Right atrium auricular region (tissue), 2 donors: ENCODE data around the gene SIPA1L3. TPM values are rescaled to one million over a fixed set of nuclear protein-coding genes. Genes with fewer than 3 reads are reported as not detected.

Experiments used
- DNase-seq: peaks from one replicate; pipeline ENCODE4 v3.0.0-alpha.2; 2019; ENCODE audit warnings: low spot score
- H3K27ac ChIP-seq, 2 donors: fragments of 200-600 bp; sonication (generic); 1 replicate in 1 of 2; 2 replicates in 1 of 2; pipeline ENCODE4 v1.5.1; 2016 to 2019
- H3K27me3 ChIP-seq, 2 donors: fragments of 200-600 bp; sonication (generic); one replicate each; pipeline versions ENCODE4 v1.5.1 to v1.6.0; 2017 to 2019
- H3K36me3 ChIP-seq: fragments of 200-600 bp; sonication (generic); one replicate; pipeline ENCODE4 v1.5.1; 2016
- H3K4me1 ChIP-seq, 2 donors: fragments of 200-600 bp; sonication (generic); one replicate each; pipeline versions ENCODE4 v1.5.1 to v1.6.0; 2017 to 2019
- H3K4me3 ChIP-seq, 2 donors: fragments of 200-600 bp; sonication (generic); 1 replicate in 1 of 2; 2 replicates in 1 of 2; pipeline ENCODE4 v1.5.1; 2017 to 2019; ENCODE audit warnings: mild to moderate bottlenecking in 1 of 2, moderate library complexity in 1 of 2
- H3K9me3 ChIP-seq, 2 donors: fragments of 200-600 bp; sonication (generic); one replicate each; pipeline ENCODE4 v1.5.1; 2019
- CTCF ChIP-seq, 2 donors: fragments of 200-600 bp; sonication (generic); IDR thresholded peaks; one replicate each; pipeline ENCODE4 v1.5.1; 2019; ENCODE audit warnings: antibody characterized with exemption in 2 of 2
- total RNA-seq, 2 donors: library from RNA; depleted of rRNA; stranded (reverse); fragments of >200 nt; gene quantifications; one replicate each; pipeline ENCODE4 v1.1.0, GENCODE V29; 2016

The SIPA1L3 gene
- total RNA-seq, 2 donors from 2014 or later: 10.7 to 19.6 TPM

GRCh38 chr19:38018694-38019395 is 111.8 kb downstream of the SIPA1L3 start:
- peaks cover 0 to 13% of the 10 kb centered on the region in 2 donors for H3K4me1 ChIP-seq
- no peaks in the 10 kb centered on the region for H3K9me3 ChIP-seq
- H3K27ac ChIP-seq: no peak overlapping the region
- TF ChIP-seq CTCF (IDR thresholded peaks at IDR 0.05): no peak
- H3K36me3 ChIP-seq: no peaks in the 10 kb centered on the region
- no peaks in the 10 kb centered on the region for H3K27me3 ChIP-seq
- no peak overlapping the region for H3K4me3 ChIP-seq
- no peak for DNase-seq

DNA sequence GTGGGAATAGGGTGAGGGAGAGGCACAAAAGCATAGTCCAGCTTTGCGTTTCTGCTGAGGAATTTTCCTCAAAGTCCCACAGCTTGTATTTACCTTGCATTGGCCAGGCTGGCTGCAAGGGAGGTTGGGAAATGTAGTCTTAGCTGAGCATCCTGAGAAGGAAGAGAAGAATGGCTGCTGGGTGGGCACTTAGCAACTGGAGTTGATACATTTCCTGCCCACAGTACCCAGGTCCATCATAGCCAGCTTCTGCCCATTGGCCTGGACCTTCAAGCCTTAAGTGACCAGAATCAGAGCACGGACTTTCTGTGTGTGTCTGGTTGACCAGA is 112.4 kb downstream of the SIPA1L3 start:
- Histone ChIP-seq H3K4me3 (no peak overlapping the region), H3K9me3 (no peaks in the 10 kb centered on the region), H3K27ac (no peak overlapping the region), H3K36me3 (no peaks in the 10 kb centered on the region), H3K4me1 (peaks cover 0 to 16% of the 10 kb centered on the region in 2 donors), H3K27me3 (no peaks in the 10 kb centered on the region)
- no peak for TF ChIP-seq CTCF (IDR thresholded peaks at IDR 0.05)
- no peak for DNase-seq

DNA sequence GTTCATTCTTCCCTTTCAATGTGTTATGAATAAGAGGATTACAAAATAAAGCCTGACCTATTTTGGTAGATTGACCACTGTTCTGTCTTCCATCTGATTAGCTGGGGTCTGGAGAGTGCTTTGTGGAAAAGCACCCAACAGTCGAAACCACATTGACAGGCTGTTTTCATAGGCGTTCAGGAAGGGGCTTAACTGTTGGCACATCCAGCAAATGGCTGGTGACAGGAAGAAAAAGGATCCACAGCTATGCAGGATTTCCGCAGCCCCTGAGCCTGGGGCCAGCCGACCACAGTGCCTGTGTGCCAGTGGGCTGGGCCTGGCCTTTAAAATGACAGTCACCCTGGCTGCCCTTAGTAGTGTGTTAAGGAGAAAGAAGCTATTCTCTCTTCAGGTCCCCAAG is 113.3 kb downstream of the SIPA1L3 start:
- Histone ChIP-seq H3K27ac (no peak overlapping the region), H3K27me3 (no peaks in the 10 kb centered on the region), H3K4me3 (no peak overlapping the region), H3K9me3 (no peaks in the 10 kb centered on the region), H3K36me3 (no peaks in the 10 kb centered on the region), H3K4me1 (peaks cover 0 to 16% of the 10 kb centered on the region in 2 donors)
- no peak for TF ChIP-seq CTCF (IDR thresholded peaks at IDR 0.05)
- DNase-seq: no peak

- H3K27ac ChIP-seq: no peak overlapping the region
- TF ChIP-seq CTCF (IDR thresholded peaks at IDR 0.05): no peak
- DNase-seq: no peak
- H3K27me3 ChIP-seq: no peaks in the 10 kb centered on the region
- peaks cover 0 to 16% of the 10 kb centered on the region in 2 donors for H3K4me1 ChIP-seq
- H3K4me3 ChIP-seq: no peak overlapping the region
- H3K36me3 ChIP-seq: no peaks in the 10 kb centered on the region
- H3K9me3 ChIP-seq: no peaks in the 10 kb centered on the region
Observed at GRCh38 chr19:38021352-38021751, 114.3 kb downstream of the SIPA1L3 start.

DNA sequence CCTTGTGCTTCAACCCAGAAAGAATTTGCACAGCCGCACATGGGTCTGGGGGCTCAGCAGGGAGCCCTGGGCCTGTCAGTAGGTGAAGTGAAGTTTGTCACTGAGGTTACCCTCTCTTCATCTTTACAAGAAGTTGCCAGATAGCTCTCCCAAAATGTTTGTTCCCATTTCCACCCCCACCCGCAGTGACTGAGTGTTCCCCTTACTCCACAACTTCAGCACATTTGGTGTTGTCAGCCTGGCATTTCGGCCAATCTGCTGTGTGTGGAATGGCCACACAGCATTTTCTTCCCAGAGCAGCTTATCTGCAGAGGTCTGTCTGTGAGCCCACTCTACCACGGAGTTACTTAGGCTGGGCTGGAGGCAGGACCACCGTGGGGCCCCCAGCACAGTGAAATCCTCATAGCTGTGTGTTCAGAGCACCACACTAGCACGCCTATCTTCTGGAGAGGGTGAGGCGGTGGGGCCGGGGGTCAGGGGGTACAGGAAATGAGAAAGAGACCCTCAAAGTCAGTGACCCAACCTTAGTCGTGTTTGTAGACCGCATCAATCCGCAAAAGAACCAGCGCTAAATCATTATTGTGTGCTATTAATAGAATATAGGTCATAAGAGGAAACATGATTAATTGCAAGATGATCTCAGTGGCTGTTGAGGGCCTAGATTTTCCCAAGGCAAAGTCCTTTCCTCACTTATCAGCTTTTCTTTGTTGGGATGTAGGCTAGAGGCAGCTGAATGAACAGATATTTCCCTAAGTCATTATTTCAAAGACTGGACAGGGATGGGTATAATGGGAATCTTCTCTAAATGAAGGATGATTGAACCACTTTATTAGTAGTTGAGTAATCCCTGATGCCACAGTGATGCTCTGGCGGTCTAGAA is 116.0 kb downstream of the SIPA1L3 start:
- Histone ChIP-seq H3K27ac (no peak overlapping the region), H3K4me1 (peaks cover 0 to 16% of the 10 kb centered on the region in 2 donors), H3K9me3 (no peaks in the 10 kb centered on the region), H3K27me3 (no peaks in the 10 kb centered on the region), H3K36me3 (no peaks in the 10 kb centered on the region), H3K4me3 (no peak overlapping the region)
- TF ChIP-seq CTCF (IDR thresholded peaks at IDR 0.05): no peak
- DNase-seq: no peak
